KMS-11 (cell line): Measurements from ENCODE around the gene IQGAP2.

Experiments used
- H2AFZ ChIP-seq: fragments of 200-600 bp; sonication (generic); 2 replicates; pipeline ENCODE4 v1.6.1; 2016; ENCODE audit warnings: antibody characterized with exemption, mixed run types, low read depth
- H3K27ac ChIP-seq: fragments of 200-600 bp; sonication (generic); 2 replicates; pipeline ENCODE4 v1.6.1; 2016; ENCODE audit warnings: mild to moderate bottlenecking, mixed run types
- H3K27me3 ChIP-seq: fragments of 200-600 bp; sonication (generic); 2 replicates; pipeline ENCODE4 v1.6.1; 2017; ENCODE audit warnings: mild to moderate bottlenecking, low read depth, mixed run types, moderate library complexity; ENCODE audit not compliant: insufficient read depth
- H3K36me3 ChIP-seq: fragments of 200-600 bp; sonication (generic); 2 replicates; pipeline ENCODE4 v1.6.1; 2017; ENCODE audit warnings: mild to moderate bottlenecking, mixed run types; ENCODE audit not compliant: insufficient read depth
- H3K4me1 ChIP-seq: fragments of 200-600 bp; sonication (generic); 2 replicates; pipeline ENCODE4 v1.6.1; 2016; ENCODE audit warnings: mild to moderate bottlenecking, low read depth, mixed run types; ENCODE audit not compliant: poor library complexity, severe bottlenecking
- H3K4me2 ChIP-seq: fragments of 200-600 bp; sonication (generic); 2 replicates; pipeline ENCODE4 v1.7.0; 2016; ENCODE audit warnings: mild to moderate bottlenecking, mixed run types
- H3K4me3 ChIP-seq: fragments of 200-600 bp; sonication (generic); IDR thresholded peaks from 2 replicates; pipeline ENCODE4 v1.6.1; 2017; ENCODE audit warnings: low read depth, low read length, mixed read lengths; ENCODE audit not compliant: insufficient read depth
- H3K79me2 ChIP-seq: fragments of 200-600 bp; sonication (generic); 2 replicates; pipeline ENCODE4 v1.6.1; 2016; ENCODE audit warnings: low read depth, mixed run types; ENCODE audit not compliant: insufficient read depth
- H3K9ac ChIP-seq: fragments of 200-600 bp; sonication (generic); 2 replicates; pipeline ENCODE4 v1.6.1; 2016; ENCODE audit warnings: mild to moderate bottlenecking, mixed run types
- H4K20me1 ChIP-seq: fragments of 200-600 bp; sonication (generic); 2 replicates; pipeline ENCODE4 v1.6.1; 2016; ENCODE audit warnings: mild to moderate bottlenecking, mixed run types; ENCODE audit not compliant: insufficient read depth
- TF ChIP-seq, protein P1 (sequence below): fragments of 200-600 bp; sonication (generic); conservative IDR thresholded peaks from 2 replicates; pipeline ENCODE4 v1.6.1; 2017; ENCODE audit warnings: low read depth, mild to moderate bottlenecking, antibody characterized with exemption, low read length, moderate library complexity, mixed read lengths

IQGAP2 gene

DNA sequence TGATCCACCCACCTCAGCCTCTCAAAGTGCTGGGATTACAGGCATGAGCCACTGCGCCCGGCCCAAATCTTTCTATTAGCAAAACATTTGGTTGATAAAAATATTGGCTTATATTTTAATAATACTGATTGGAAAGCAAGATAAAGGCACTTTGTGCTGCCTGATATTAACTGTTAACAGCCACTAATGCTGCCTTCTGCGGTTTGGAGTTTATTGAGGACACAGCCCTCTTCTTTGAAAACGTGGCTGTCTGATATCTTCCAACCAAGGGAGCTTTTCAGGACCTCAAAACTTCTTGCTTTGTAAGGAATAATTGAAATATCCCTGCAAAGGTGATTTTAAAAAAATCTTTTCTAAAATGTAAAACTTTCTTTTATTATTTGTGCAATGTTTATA lies 94.0 kb downstream of the IQGAP2 start:
- Histone ChIP-seq H3K4me3 (no peak overlapping the region), H2AFZ (no peak overlapping the region), H3K9ac (no peak overlapping the region), H4K20me1 (peaks cover 8% of the 10 kb centered on the region), H3K27me3 (no peaks in the 10 kb centered on the region), H3K4me1 (no peaks in the 10 kb centered on the region), H3K36me3 (no peaks in the 10 kb centered on the region), H3K4me2 (no peak overlapping the region), H3K27ac (no peak overlapping the region), H3K79me2 (peaks cover 78% of the 10 kb centered on the region; the same call in 1 of the 2 replicates)
- TF ChIP-seq, protein P1, sequence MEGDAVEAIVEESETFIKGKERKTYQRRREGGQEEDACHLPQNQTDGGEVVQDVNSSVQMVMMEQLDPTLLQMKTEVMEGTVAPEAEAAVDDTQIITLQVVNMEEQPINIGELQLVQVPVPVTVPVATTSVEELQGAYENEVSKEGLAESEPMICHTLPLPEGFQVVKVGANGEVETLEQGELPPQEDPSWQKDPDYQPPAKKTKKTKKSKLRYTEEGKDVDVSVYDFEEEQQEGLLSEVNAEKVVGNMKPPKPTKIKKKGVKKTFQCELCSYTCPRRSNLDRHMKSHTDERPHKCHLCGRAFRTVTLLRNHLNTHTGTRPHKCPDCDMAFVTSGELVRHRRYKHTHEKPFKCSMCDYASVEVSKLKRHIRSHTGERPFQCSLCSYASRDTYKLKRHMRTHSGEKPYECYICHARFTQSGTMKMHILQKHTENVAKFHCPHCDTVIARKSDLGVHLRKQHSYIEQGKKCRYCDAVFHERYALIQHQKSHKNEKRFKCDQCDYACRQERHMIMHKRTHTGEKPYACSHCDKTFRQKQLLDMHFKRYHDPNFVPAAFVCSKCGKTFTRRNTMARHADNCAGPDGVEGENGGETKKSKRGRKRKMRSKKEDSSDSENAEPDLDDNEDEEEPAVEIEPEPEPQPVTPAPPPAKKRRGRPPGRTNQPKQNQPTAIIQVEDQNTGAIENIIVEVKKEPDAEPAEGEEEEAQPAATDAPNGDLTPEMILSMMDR, result no peak

DNA sequence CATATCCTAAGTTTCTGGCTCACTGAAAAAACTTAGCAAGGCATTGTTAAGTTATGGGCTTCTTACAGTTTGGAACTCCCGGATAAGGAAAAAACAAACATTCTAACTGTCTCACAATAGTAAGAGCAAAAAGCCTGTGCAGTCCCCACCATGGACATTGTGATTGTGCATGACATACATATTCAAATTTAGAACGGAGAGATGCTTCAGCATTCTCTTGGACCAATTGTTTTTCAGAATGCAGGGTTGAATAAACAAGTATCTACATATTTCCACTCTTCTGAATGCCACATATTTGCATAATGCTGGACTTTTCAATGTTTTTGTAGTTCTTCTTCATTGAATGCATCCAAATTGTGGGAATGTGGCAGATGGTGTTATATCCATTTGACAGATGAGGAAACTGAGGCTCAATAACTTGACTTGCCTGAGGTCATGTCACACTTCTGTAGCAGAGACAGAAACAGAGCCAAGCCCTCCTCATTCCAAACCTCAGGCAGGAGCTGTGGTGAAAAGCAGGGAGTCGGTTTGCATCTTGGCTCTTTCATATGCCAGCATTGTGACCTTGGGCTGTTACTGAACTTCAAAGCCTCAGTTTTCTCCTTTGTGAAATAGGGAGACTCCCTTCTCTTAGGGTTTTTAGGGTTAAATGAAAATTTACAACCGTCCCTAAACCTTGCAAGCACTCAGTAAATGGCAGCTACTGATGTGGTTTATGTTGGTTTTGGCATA lies 95.1 kb downstream of the IQGAP2 start:
- Histone ChIP-seq H2AFZ (no peak overlapping the region), H3K36me3 (no peaks in the 10 kb centered on the region), H4K20me1 (peaks cover 8% of the 10 kb centered on the region), H3K27ac (no peak overlapping the region), H3K4me3 (no peak overlapping the region), H3K4me2 (no peak overlapping the region), H3K4me1 (no peaks in the 10 kb centered on the region), H3K79me2 (peaks cover 73% of the 10 kb centered on the region; the same call in 1 of the 2 replicates), H3K9ac (no peak overlapping the region), H3K27me3 (no peaks in the 10 kb centered on the region)
- TF ChIP-seq, protein P1, result no peak

DNA sequence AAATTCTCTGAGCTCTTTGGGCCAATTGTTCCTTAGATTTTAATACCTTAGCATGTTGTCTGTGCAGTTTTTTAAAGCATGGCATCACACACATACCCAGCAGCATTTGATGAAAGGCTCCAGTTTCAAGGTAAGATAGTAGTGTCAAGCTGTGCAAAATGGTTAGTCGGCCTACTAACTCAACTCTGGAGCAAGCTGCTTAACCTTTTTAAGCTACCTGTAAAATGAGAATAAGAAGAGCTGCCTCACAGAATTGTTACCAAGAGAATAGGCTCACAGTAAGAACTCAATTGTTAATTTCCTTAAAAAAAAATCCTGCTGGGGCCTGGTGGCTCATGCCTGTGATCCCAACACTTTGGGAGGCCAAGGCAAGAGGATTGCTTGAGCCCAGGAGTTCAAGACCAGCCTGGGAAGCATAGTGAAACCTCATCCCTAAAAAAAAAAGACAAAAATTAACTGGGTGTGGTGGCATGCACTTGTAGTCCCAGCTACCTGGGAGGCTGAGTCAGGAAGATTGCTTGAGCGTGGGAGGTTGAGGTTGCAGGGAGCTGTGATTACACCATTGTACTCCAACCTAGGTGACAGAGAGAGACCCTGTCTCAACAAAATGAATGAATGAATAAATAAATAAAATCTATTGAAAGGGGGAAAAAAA lies 96.5 kb downstream of the IQGAP2 start:
- Histone ChIP-seq H3K27ac (no peak overlapping the region), H3K4me1 (no peaks in the 10 kb centered on the region), H3K27me3 (no peaks in the 10 kb centered on the region), H3K79me2 (peaks cover 60% of the 10 kb centered on the region; the same call in 1 of the 2 replicates), H3K4me2 (no peak overlapping the region), H2AFZ (no peak overlapping the region), H3K36me3 (no peaks in the 10 kb centered on the region), H3K9ac (no peak overlapping the region), H4K20me1 (peaks cover 8% of the 10 kb centered on the region), H3K4me3 (no peak overlapping the region)
- TF ChIP-seq, protein P1, result no peak

DNA sequence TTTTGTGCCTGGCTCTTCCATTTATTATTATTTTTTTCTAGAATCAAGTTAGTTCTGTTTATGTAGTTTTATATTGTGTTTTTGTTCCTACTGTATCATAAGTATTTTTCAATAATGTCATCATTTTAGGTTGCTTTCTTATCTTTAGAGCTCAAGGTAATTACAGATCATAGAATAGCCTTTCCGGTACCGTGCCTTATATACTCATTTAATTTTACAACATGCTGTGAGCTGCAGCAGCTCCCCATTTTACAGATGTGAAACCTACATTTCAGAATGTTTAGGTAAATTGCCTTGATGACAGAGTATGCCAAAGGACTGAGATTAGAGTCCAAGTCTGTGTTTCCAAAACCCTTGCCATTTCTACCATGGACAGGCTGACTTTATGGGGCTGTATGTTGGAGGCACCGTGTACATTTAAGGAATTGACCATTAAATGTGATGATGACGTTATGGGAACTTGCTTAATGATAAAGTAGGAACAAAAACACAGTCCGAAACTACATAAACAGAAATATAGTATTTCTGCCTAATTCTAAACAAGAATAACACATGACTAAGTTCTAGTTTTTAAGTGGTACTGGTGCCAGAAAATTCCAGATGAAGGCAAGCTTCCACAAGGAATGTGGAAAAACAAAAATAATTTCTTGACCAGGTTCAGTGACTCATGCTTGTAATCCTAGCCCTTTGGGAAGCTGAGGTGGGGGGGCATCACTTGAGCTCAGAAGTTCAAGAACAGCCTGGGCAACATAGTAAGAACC lies 97.7 kb downstream of the IQGAP2 start:
- Histone ChIP-seq H3K9ac (no peak overlapping the region), H3K4me1 (no peaks in the 10 kb centered on the region), H3K27me3 (no peaks in the 10 kb centered on the region), H3K4me3 (no peak overlapping the region), H3K79me2 (peaks cover 63% of the 10 kb centered on the region), H3K36me3 (no peaks in the 10 kb centered on the region), H3K27ac (no peak overlapping the region), H3K4me2 (no peak overlapping the region), H2AFZ (no peak overlapping the region), H4K20me1 (peaks cover 18% of the 10 kb centered on the region)
- TF ChIP-seq, protein P1, result no peak
